Fibroblast of gingiva (primary cell): Measurements from ENCODE around the gene ALDH1L2.

Experiments used
- DNase-seq: peaks from one replicate; pipeline ENCODE4 v3.0.0-alpha.2; 2011; ENCODE audit warnings: low read depth

ALDH1L2 gene

GRCh38 chr12:105083551-105084105 lies 630 bp downstream of the ALDH1L2 start:
- peak; percentile 80 for DNase-seq

- DNase-seq = no peak
Observed at GRCh38 chr12:105083031-105083430, 1.2 kb downstream of the ALDH1L2 start.

- DNase-seq = no peak
Observed at GRCh38 chr12:105078712-105079570, 5.3 kb downstream of the ALDH1L2 start.

GRCh38 chr12:105077435-105077834 lies 6.8 kb downstream of the ALDH1L2 start:
- DNase-seq = peak; percentile 15

GRCh38 chr12:105076913-105077312 lies 7.3 kb downstream of the ALDH1L2 start:
- no peak for DNase-seq

- DNase-seq = peak; percentile 85
Observed at GRCh38 chr12:105076098-105076497, 8.2 kb downstream of the ALDH1L2 start.

- DNase-seq = no peak
Observed at GRCh38 chr12:105072888-105073488, 11.3 kb downstream of the ALDH1L2 start.

- no peak for DNase-seq
Observed at GRCh38 chr12:105071981-105072380, 12.3 kb downstream of the ALDH1L2 start.

- peak; percentile 68 for DNase-seq
Observed at GRCh38 chr12:105069936-105070702, 14.1 kb downstream of the ALDH1L2 start.

GRCh38 chr12:105067511-105068031 lies 16.7 kb downstream of the ALDH1L2 start:
- no peak for DNase-seq

- DNase-seq = no peak
Observed at GRCh38 chr12:105064564-105065178, 19.6 kb downstream of the ALDH1L2 start.

GRCh38 chr12:105060715-105061378 lies 23.4 kb downstream of the ALDH1L2 start:
- DNase-seq = no peak

GRCh38 chr12:105057174-105057573 lies 27.1 kb downstream of the ALDH1L2 start:
- no peak for DNase-seq

- DNase-seq = peak; percentile 93
Observed at GRCh38 chr12:105053116-105053572, 31.1 kb downstream of the ALDH1L2 start.

GRCh38 chr12:105051981-105052380 lies 32.3 kb downstream of the ALDH1L2 start:
- no peak for DNase-seq

GRCh38 chr12:105048315-105048714 lies 35.9 kb downstream of the ALDH1L2 start:
- DNase-seq = no peak

GRCh38 chr12:105047308-105047707 lies 37.0 kb downstream of the ALDH1L2 start:
- no peak for DNase-seq

- no peak for DNase-seq
Observed at GRCh38 chr12:105041186-105041585, 43.1 kb downstream of the ALDH1L2 start.

- DNase-seq = no peak
Observed at GRCh38 chr12:105040476-105040875, 43.8 kb downstream of the ALDH1L2 start.

GRCh38 chr12:105036937-105037649 lies 47.2 kb downstream of the ALDH1L2 start:
- DNase-seq = no peak
